LNCAP (cell line): ENCODE results near the gene RAX2.

ENCODE experiments used
- TF ChIP-seq, protein P1 (sequence below): fragments of 450-650 bp; IDR thresholded peaks from 2 replicates; pipeline ENCODE4 v1.5.1; 2017; ENCODE audit warnings: mild to moderate bottlenecking

RAX2 gene

DNA sequence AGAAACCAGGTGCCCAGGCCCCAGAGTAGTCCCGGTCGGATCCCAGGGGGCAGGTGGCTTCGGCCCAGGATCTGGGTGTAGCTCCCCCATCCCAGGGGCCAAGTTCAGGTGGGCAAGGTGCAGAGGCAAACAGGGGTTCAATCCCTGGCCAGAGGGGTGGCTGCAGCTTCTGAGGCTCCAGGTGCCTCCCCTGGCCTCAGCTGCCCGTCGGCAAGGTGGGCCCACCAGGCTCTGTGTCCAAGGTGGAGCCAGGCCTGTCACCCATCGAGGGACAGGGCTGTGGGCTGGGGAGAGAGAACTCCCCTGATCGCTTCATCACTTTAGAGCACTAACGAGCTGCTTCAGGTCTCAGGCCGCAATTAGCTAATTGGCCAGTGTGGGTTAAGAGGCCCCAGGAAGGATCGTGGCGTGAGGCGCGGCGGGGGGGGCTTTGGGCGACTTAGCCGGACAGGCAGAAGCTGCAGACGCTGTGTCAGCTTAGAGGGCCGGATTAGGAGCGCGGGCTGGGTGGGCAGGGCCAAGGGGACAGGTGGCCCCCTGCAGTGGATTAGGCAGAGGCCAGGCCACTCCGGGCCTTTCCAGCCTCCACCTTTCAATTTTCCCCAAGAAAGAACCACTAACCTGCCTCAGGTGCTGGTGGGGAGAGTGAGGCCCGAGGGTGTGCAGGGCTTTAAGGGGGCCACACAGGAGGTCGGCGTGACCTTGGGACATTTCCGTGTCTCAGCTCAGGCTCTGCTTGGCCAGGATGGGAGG is 2.8 kb upstream of the RAX2 start:
- TF ChIP-seq, protein P1, sequence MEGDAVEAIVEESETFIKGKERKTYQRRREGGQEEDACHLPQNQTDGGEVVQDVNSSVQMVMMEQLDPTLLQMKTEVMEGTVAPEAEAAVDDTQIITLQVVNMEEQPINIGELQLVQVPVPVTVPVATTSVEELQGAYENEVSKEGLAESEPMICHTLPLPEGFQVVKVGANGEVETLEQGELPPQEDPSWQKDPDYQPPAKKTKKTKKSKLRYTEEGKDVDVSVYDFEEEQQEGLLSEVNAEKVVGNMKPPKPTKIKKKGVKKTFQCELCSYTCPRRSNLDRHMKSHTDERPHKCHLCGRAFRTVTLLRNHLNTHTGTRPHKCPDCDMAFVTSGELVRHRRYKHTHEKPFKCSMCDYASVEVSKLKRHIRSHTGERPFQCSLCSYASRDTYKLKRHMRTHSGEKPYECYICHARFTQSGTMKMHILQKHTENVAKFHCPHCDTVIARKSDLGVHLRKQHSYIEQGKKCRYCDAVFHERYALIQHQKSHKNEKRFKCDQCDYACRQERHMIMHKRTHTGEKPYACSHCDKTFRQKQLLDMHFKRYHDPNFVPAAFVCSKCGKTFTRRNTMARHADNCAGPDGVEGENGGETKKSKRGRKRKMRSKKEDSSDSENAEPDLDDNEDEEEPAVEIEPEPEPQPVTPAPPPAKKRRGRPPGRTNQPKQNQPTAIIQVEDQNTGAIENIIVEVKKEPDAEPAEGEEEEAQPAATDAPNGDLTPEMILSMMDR, result no peak

DNA sequence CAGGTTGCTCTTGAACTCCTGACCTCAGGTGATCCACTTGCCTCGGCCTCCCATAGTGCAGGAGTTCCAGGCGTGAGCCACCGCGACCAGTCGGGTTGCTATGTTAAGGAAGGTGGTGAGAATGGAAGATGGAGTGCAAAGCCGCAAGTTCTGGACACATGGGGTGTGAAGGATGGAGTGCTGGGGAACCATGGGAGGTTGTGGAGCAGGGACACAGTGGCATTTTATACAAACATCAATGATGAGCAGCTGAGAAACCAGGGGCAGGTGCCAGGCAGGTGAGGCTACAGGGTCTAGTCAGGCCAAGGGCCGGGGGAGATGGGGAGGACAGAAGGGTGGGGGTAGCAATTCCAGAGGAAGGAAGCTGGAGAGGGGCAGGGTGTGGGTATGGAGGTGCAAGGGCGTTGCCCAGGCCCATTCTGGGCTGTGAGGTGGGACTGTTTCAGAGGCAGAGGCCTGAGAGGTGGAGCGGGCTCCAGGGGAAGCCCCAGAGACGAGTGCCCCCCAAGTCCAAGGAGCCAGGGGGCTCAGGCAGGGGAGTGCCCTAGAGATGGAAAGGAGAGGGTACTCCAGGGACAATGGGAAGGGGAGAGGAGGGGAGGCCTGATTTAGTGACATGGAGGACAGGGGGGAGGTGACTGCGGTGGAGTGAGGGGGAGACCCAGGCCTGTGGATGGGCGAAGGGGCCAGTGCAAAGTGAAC is 1.9 kb upstream of the RAX2 start:
- TF ChIP-seq, protein P1, result no peak

- TF ChIP-seq, protein P1, result no peak
Measured at GRCh38 chr19:3771000-3771905, 775 bp downstream of the RAX2 start.

- TF ChIP-seq, protein P1, result no peak
Measured at GRCh38 chr19:3770136-3770999, 1.7 kb downstream of the RAX2 start.

DNA sequence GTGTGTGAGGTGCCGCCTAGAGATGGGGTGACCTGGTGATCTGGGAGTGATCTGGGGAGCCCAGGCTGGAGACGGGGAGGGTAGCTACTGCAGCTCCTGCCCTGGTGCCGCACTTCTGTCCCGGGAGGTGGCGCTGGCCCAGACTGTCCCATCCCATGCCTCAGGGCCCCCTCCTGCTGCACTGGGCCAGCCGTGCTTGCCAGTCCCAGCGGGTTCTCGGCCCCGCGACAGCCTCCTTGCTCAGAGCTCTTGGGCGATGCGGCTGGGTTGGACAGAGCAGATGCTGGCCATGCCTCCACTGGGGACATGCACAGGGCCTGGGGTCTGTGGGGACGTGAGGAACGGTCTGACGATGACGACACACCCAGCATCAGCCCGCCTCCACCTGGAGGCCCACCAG is 2.5 kb downstream of the RAX2 start:
- TF ChIP-seq, protein P1, result no peak

DNA sequence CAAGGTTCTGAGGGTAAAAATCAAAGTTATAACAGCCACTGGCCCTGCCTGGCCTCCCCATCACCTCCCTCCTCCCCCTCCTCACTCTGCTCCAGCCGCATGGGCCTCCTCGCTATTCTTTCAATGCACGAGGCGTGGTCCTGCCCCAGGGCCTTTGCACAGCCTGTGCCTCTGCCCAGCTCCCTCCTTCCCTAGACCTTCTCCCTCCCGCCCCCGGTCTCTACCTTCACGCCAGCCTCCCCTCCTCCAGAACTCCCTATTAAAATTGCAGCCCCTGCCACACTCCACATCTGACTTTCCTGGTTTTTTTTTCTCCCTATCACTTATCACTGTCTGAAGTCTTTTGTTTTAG is 3.3 kb downstream of the RAX2 start:
- TF ChIP-seq, protein P1, result no peak
